Epithelial cell of proximal tubule (primary cell): ENCODE data around the gene PGBD5. TPM values are rescaled to one million over a fixed set of nuclear protein-coding genes. Genes with fewer than 3 reads are reported as not detected.

Experiments used
- DNase-seq: peaks from one replicate; pipeline ENCODE4 v3.0.0-alpha.2; 2011; ENCODE audit warnings: low read depth
- H3K4me3 ChIP-seq: 2 replicates; pipeline ENCODE4 v1.5.1; 2011; ENCODE audit warnings: low read depth, mild to moderate bottlenecking, low read length
- total RNA-seq: library from RNA; depleted of rRNA; stranded (reverse); fragments of >200 nt; gene quantifications from 2 replicates; pipeline ENCODE4 v1.2.3, GENCODE V29; 2015
- TF ChIP-seq, protein P1 (sequence below): conservative IDR thresholded peaks from 2 replicates; pipeline ENCODE4 v1.5.1; 2012; ENCODE audit warnings: low read depth, mild to moderate bottlenecking, low read length

The PGBD5 gene
- total RNA-seq, 1 donor from 2014 or later: 18.0 TPM

DNA sequence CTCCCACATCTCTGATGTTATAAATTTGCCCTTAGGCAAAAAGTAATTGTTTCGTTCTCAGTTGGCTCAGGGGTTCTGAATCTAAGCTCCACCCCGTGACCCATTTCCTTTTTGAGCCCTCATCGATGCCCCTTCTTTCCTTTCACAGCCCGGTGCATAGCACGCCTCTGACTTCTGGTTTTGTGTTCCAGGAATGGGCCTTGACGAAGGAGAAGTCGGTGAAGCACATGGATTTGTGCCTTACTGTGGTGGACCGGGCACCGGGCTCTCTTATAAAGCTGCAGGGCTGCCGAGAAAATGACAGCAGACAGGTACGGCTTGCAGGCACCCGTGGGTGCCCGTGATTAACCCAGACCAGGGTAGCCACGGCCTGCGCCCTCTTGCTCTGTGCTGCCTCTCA, 151.9 kb downstream of the PGBD5 start:
- DNase-seq: no peak
- no peak overlapping the region for H3K4me3 ChIP-seq
- TF ChIP-seq, protein P1, sequence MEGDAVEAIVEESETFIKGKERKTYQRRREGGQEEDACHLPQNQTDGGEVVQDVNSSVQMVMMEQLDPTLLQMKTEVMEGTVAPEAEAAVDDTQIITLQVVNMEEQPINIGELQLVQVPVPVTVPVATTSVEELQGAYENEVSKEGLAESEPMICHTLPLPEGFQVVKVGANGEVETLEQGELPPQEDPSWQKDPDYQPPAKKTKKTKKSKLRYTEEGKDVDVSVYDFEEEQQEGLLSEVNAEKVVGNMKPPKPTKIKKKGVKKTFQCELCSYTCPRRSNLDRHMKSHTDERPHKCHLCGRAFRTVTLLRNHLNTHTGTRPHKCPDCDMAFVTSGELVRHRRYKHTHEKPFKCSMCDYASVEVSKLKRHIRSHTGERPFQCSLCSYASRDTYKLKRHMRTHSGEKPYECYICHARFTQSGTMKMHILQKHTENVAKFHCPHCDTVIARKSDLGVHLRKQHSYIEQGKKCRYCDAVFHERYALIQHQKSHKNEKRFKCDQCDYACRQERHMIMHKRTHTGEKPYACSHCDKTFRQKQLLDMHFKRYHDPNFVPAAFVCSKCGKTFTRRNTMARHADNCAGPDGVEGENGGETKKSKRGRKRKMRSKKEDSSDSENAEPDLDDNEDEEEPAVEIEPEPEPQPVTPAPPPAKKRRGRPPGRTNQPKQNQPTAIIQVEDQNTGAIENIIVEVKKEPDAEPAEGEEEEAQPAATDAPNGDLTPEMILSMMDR: no peak

DNA sequence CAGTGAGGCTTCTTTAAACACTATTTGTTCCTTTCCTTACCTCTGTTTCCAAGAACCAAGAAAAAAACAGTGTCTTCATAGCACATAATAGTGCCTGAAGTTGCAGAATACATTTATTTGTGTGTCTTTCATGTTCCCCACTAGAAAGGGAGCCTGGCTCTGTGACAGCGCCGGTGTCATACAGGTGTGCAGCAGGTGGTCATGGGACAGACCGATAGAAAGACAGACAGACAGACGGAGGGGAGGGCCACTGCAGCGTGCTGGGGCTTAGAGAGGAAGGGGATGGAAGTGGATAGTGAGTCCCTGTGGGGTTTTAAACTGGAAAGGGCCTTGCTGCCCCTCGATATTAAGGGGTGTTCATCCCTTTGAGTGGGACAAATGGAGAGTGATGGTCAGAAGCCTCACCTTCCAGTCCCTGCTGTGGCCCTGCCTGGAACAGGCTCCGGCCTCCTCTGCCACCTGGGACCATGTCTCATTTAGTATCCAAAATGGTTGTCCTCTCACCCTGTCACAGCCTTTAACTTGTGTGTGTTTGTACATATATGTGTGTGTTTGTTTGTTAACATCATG, 152.9 kb downstream of the PGBD5 start:
- H3K4me3 ChIP-seq: no peak overlapping the region
- no peak for DNase-seq
- TF ChIP-seq, protein P1: no peak

DNA sequence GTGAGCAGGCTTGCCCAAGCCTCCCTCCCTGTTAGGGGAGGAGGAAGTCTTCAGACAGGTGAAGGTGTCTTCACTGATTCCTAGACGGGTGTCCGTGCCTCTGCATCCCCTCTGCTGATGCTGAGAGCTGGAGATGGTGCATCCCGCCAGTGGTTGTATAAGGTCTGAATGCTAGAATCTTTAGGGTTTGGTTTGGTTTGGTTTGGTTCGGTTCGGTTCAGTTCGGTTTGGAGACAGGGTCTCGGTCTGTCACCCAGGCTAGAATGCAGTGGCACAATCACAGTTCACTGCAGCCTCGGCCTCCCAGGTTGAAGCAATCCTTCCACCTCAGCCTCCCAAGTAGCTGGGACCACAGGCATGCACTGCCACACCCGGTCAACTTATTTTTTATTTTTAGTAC, 153.6 kb downstream of the PGBD5 start:
- H3K4me3 ChIP-seq: no peak overlapping the region
- no peak for DNase-seq
- TF ChIP-seq, protein P1: no peak

DNA sequence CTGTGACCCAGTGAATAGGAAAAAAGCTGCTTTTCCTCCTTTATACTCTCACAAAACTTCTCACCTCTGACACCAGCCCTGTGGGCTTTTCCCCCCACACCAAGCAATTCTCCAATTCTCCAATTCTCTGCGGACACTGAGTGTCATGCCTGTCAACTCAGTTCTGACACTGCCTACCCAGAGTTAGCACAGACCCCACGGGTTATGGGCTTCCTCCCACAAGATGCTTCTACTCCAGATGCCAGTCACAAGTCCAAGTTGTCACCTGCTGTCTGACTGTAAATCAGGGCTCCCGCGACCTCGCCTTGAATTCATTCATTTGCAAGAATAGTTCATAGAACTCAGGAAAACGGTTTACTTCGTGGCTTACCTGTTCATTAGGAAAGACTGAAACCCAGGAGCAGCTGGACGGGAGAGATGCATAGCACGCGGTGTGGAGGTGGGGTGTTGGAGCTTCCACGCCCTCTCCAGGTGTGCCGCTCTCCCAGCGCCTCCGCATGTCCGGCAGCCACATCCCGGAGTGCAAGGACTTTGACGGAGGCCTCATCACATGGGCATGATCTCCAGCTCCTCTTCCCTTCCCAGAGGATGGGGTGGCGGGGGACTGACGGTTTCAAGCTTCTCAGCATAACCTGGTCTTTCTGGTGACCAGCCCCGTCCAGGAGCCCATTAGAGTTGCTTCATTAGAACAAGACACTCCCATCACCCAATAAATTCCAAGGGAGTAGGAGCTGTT, 154.7 kb downstream of the PGBD5 start:
- TF ChIP-seq, protein P1: no peak
- no peak for DNase-seq
- no peak overlapping the region for H3K4me3 ChIP-seq

DNA sequence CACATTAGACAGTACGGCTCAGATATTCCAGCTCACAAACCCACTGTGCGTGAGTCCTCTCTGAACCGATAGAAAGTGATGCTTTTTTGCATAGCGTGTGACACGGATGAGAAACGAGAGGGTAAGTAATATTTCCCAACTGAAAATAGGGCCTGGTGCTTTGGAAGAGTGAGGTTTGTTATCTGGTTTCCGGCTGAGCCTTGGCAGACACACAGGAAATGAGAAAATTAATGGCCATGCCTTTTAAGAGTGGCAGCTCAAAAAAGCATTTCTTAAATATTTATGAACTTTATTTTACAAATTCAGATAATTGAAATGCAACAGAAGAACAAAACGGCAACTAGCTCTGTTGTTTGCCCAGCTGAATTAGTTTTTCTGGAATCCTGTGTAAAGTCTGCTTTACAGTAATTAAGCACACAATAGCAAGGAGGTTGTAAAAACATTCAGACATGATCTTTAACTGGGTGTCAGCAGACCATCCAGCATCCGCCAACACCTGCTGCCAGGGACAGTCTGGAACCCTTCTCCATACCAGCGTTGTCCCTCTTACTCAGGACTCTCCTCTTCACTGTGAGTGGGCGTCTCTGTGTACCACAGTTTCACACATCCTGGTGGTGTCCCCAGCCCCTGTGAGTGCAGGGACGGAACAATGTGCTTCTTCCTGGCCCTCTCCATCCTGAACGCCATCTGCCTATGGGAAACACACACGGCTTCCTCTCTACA, 155.4 kb downstream of the PGBD5 start:
- no peak for DNase-seq
- TF ChIP-seq, protein P1: no peak
- no peak overlapping the region for H3K4me3 ChIP-seq

DNA sequence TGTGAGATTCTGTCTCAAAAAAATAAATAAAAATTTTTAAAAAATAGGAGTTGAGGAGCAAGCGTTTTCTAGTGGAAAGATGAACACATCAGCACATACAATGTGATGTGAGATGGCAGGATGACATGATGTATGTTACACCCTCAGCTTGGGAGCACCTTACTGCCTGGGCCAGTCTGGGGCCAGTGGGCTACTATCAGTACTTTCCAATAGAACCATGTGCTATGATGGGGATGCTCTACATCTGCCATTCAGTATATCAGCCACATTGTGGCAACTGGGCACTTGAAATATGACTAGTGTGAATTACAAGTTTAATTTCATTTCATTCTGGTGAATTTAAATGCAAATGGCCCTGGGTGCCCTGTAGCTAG, 156.0 kb downstream of the PGBD5 start:
- TF ChIP-seq, protein P1: no peak
- H3K4me3 ChIP-seq: no peak overlapping the region
- DNase-seq: no peak
